Measurements from ENCODE around the gene PTPA. TPM values are rescaled to one million over a fixed set of nuclear protein-coding genes. Genes with fewer than 3 reads are reported as not detected.

Gene PTPA
- total RNA-seq, 1 donor: 73.5 TPM

DNA sequence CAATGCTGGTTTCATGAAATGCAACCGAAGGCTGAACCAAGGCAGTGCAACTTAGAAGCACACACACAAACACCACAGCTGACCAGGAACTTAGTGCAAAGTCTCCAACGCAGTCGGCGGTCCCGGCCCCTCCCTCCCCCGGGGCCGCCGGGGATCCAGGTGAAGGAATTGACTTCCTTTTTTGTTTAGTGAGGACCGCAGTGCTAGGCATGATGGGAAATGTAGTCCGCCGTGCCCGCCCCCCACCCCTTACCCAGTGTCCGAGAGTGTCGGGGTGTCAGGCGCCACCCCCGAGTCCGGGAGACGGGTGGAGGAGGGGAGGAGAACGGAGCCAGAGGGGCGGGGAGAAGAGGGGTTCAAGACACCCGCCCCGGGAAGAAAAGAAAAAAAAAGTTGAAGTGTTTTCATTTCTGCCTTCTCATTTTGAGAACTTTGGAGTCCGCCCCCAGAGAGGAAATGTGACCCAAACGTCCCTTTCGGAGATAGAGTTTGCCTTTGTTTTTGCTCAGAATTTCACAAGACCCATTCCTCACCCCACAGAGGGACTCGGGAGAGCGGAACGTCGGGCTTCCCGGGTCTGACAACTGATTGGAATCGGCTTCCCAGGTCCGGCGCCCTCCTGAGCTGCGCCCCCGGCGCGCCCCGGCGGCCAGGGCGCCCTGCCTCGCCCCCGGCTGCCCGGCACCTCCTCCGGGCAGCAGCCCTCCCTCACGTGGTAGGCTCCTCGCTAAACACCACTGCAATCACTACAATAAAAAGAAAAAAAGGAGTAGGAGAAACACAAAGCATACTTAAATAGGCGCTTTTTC lies 64.8 kb downstream of the PTPA start:
- Histone ChIP-seq H3K4me3 (ENCODE audit: insufficient read depth, low read length) (peak overlapping the region; percentile 93), H4K20me1 (ENCODE audit: insufficient read depth, low read length) (peaks cover 11% of the 10 kb centered on the region), H3K9me3 (ENCODE audit: low read depth, low read length) (no peaks in the 10 kb centered on the region), H3K79me2 (ENCODE audit: insufficient read depth, low read length) (peaks cover 19% of the 10 kb centered on the region), H2AFZ (ENCODE audit: low read length) (no peak overlapping the region), H3K27me3 (ENCODE audit: insufficient read depth, low read length) (no peaks in the 10 kb centered on the region), H3K4me1 (ENCODE audit: insufficient read depth, low read length) (peaks cover 26% of the 10 kb centered on the region), H3K4me2 (ENCODE audit: insufficient read depth, low read length) (peak overlapping the region; percentile 96), H3K27ac (ENCODE audit: low read depth, low read length) (peak overlapping the region; percentile 93), H3K36me3 (ENCODE audit: insufficient read depth, low read length) (no peaks in the 10 kb centered on the region)
- no peak for TF ChIP-seq CTCF (IDR thresholded peaks at IDR 0.05; ENCODE audit: extremely low read depth, low read depth, low read length)
- DNase-seq (ENCODE audit: insufficient read length, low spot score, missing footprints): peak; percentile 98

GRCh38 chr9:129176701-129177442 lies 65.7 kb downstream of the PTPA start:
- H3K9me3 ChIP-seq (ENCODE audit: low read depth, low read length): no peaks in the 10 kb centered on the region
- no peaks in the 10 kb centered on the region for H3K27me3 ChIP-seq (ENCODE audit: insufficient read depth, low read length)
- H3K27ac ChIP-seq (ENCODE audit: low read depth, low read length): peak overlapping the region; percentile 93
- H2AFZ ChIP-seq (ENCODE audit: low read length): no peak overlapping the region
- no peak for TF ChIP-seq CTCF (IDR thresholded peaks at IDR 0.05; ENCODE audit: extremely low read depth, low read depth, low read length)
- peaks cover 19% of the 10 kb centered on the region for H3K79me2 ChIP-seq (ENCODE audit: insufficient read depth, low read length)
- peak overlapping the region; percentile 93 for H3K4me3 ChIP-seq (ENCODE audit: insufficient read depth, low read length)
- H4K20me1 ChIP-seq (ENCODE audit: insufficient read depth, low read length): peaks cover 11% of the 10 kb centered on the region
- peak; percentile 95 for DNase-seq (ENCODE audit: insufficient read length, low spot score, missing footprints)
- H3K4me1 ChIP-seq (ENCODE audit: insufficient read depth, low read length): peaks cover 26% of the 10 kb centered on the region
- H3K4me2 ChIP-seq (ENCODE audit: insufficient read depth, low read length): peak overlapping the region; percentile 96
- no peaks in the 10 kb centered on the region for H3K36me3 ChIP-seq (ENCODE audit: insufficient read depth, low read length)

DNA sequence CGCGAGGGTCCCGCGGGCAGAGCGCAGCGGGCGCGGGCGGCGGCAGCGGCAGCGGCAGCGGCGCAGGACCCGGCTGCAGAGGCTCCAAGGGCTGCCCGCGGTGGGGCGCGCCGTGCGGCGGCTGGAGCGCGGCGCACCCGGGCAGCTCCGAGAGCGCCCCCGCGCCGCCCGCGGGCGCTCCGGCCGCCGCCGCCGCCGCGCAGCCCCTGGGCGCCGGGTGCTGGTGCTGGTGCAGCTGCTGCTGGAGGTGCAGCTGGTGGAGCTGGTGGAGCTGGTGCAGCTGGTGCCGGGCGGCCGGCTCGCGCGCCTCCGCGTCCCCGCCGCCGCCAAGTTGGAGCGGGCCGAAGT lies 66.2 kb downstream of the PTPA start:
- Histone ChIP-seq H4K20me1 (ENCODE audit: insufficient read depth, low read length) (peaks cover 11% of the 10 kb centered on the region), H3K4me1 (ENCODE audit: insufficient read depth, low read length) (peaks cover 26% of the 10 kb centered on the region), H3K79me2 (ENCODE audit: insufficient read depth, low read length) (peaks cover 19% of the 10 kb centered on the region), H3K4me3 (ENCODE audit: insufficient read depth, low read length) (peak overlapping the region; percentile 93), H3K27me3 (ENCODE audit: insufficient read depth, low read length) (no peaks in the 10 kb centered on the region), H3K4me2 (ENCODE audit: insufficient read depth, low read length) (peak overlapping the region; percentile 54), H2AFZ (ENCODE audit: low read length) (no peak overlapping the region), H3K36me3 (ENCODE audit: insufficient read depth, low read length) (no peaks in the 10 kb centered on the region), H3K27ac (ENCODE audit: low read depth, low read length) (peak overlapping the region; percentile 42), H3K9me3 (ENCODE audit: low read depth, low read length) (no peaks in the 10 kb centered on the region)
- no peak for TF ChIP-seq CTCF (IDR thresholded peaks at IDR 0.05; ENCODE audit: extremely low read depth, low read depth, low read length)
- peak; percentile 92 for DNase-seq (ENCODE audit: insufficient read length, low spot score, missing footprints)
